Measurements from ENCODE around the gene RRP1B.
"Not testable (repeated sequence)": the region's sequence is repeated elsewhere in the genome, so short reads cannot be mapped to it uniquely, and the experiment has no call there.

The RRP1B gene

GRCh38 chr21:43691086-43691795 is 31.9 kb downstream of the RRP1B start:
- Histone ChIP-seq H3K9ac (ENCODE audit: low read depth, low read length) (no peak overlapping the region), H3K27ac (ENCODE audit: low read depth, low read length) (no peak overlapping the region), H3K4me3 (ENCODE audit: low read length) (no peak overlapping the region), H3K36me3 (ENCODE audit: insufficient read depth, low read length) (peaks cover 99% of the 10 kb centered on the region), H3K9me3 (ENCODE audit: insufficient read depth, low read depth, low read length) (no peaks in the 10 kb centered on the region), H3K4me1 (ENCODE audit: insufficient read depth, low read length) (no peaks in the 10 kb centered on the region), H3K27me3 (ENCODE audit: insufficient read depth, low read length) (no peaks in the 10 kb centered on the region)
- WGBS: 96% methylated on average over 25 of the region's 25 CpGs

DNA sequence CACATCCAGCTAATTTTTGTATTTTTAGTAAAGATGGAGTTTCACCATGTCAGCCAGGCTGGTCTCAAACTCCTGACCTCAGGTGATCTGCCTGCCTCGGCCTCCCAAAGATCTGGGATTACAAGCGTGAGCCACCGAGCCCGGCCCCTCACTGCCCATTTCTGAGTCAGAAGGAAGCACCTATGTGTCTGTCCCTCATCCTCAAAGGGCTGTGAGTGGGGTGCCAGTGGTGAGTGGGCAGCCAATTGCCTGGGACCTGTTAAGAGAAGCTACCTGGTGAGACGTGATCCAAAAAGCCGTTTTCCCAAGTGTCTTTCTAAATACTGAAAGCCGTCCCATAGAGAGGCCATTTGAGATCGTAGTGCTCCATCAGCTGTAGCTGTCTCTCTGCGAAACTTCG is 32.4 kb downstream of the RRP1B start:
- Histone ChIP-seq H3K27ac (ENCODE audit: low read depth, low read length) (no peak overlapping the region), H3K9me3 (ENCODE audit: insufficient read depth, low read depth, low read length) (no peaks in the 10 kb centered on the region), H3K4me3 (ENCODE audit: low read length) (no peak overlapping the region), H3K4me1 (ENCODE audit: insufficient read depth, low read length) (no peaks in the 10 kb centered on the region), H3K36me3 (ENCODE audit: insufficient read depth, low read length) (peaks cover 95% of the 10 kb centered on the region), H3K27me3 (ENCODE audit: insufficient read depth, low read length) (no peaks in the 10 kb centered on the region), H3K9ac (ENCODE audit: low read depth, low read length) (no peak overlapping the region)
- WGBS: 96% methylated on average over 10 of the region's 10 CpGs

DNA sequence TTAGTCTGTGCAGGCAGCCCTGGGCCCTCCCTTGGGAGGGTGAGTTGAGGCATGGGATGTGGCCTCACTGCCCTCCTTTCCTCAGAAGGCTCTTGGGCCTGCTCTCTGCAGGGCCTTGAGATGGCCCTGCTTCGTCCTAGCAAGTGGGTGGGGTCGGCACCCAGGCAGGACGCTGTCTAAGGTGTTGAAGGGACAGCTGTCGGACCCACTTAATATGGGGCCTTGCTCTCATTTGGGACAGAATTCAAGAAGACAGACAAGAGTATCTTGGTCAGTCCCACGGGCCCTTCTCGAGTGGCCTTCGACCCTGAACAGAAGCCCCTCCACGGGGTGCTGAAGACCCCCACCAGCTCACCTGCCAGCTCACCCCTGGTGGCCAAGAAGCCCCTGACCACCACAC is 33.6 kb downstream of the RRP1B start:
- 93% methylated on average over 8 of the region's 8 CpGs for WGBS
- H3K36me3 ChIP-seq (ENCODE audit: insufficient read depth, low read length): peaks cover 86% of the 10 kb centered on the region

DNA sequence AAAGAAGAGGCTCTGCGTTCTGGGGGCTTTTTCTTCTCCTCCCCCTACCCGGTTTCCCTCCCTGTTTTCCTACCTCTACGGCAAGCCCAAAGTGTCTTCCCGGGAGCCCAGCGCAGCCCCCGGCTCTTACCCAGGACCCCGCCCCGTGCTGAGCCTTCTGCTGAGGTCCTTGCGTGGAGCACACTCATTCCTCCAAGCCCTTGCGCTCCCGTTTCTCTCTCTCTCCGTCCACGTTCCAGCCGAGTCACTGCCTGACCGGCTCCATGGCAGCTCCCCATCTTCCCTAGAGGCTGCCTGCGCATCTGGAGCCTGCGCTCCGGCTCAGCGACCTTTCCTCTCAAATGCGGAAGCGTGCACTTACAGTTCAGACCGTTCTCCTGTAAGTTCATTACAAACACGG is 34.6 kb downstream of the RRP1B start:
- Histone ChIP-seq H3K9me3 (ENCODE audit: insufficient read depth, low read depth, low read length) (no peaks in the 10 kb centered on the region), H3K4me3 (ENCODE audit: low read length) (no peak overlapping the region), H3K27me3 (ENCODE audit: insufficient read depth, low read length) (no peaks in the 10 kb centered on the region), H3K27ac (ENCODE audit: low read depth, low read length) (no peak overlapping the region), H3K4me1 (ENCODE audit: insufficient read depth, low read length) (no peaks in the 10 kb centered on the region), H3K9ac (ENCODE audit: low read depth, low read length) (no peak overlapping the region), H3K36me3 (ENCODE audit: insufficient read depth, low read length) (peaks cover 76% of the 10 kb centered on the region)
- WGBS: 95% methylated on average over 23 of the region's 23 CpGs

More for the DNA sequence above, 33.6 kb downstream of the RRP1B start:
- no peak overlapping the region for H3K9ac ChIP-seq (ENCODE audit: low read depth, low read length)
- H3K27me3 ChIP-seq (ENCODE audit: insufficient read depth, low read length): no peaks in the 10 kb centered on the region
- no peak overlapping the region for H3K4me3 ChIP-seq (ENCODE audit: low read length)
- H3K9me3 ChIP-seq (ENCODE audit: insufficient read depth, low read depth, low read length): no peaks in the 10 kb centered on the region
- H3K27ac ChIP-seq (ENCODE audit: low read depth, low read length): no peak overlapping the region
- no peaks in the 10 kb centered on the region for H3K4me1 ChIP-seq (ENCODE audit: insufficient read depth, low read length)

GRCh38 chr21:43694437-43695079 is 35.2 kb downstream of the RRP1B start:
- Histone ChIP-seq H3K9me3 (ENCODE audit: insufficient read depth, low read depth, low read length) (no peaks in the 10 kb centered on the region), H3K36me3 (ENCODE audit: insufficient read depth, low read length) (peaks cover 70% of the 10 kb centered on the region), H3K4me3 (ENCODE audit: low read length) (no peak overlapping the region), H3K9ac (ENCODE audit: low read depth, low read length) (no peak overlapping the region), H3K4me1 (ENCODE audit: insufficient read depth, low read length) (no peaks in the 10 kb centered on the region), H3K27me3 (ENCODE audit: insufficient read depth, low read length) (no peaks in the 10 kb centered on the region), H3K27ac (ENCODE audit: low read depth, low read length) (no peak overlapping the region)
- WGBS: 94% methylated on average over 27 of the region's 27 CpGs

DNA sequence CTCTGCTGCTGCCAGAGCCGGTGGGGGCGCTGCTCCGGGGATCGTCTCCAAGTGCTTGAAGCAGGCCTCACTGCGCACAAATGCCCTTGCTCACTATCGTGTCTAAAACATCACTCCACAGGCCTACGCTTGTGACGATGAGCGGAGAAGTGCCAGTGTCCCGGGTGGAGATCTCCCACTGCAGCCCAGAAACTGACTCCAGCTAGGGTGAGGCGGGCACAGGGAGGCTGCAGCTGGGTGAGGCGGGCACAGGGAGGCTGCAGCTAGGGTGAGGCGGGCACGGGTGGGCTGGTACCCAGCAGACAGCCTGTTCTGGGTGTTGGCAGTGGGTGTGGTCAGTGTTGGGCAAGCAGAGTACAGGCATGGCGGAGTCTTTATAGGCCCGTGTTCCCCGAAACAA is 36.9 kb downstream of the RRP1B start:
- Histone ChIP-seq H3K27ac (ENCODE audit: low read depth, low read length) (no peak overlapping the region), H3K4me1 (ENCODE audit: insufficient read depth, low read length) (no peaks in the 10 kb centered on the region), H3K9ac (ENCODE audit: low read depth, low read length) (no peak overlapping the region), H3K9me3 (ENCODE audit: insufficient read depth, low read depth, low read length) (no peaks in the 10 kb centered on the region), H3K36me3 (ENCODE audit: insufficient read depth, low read length) (peaks cover 53% of the 10 kb centered on the region), H3K4me3 (ENCODE audit: low read length) (no peak overlapping the region), H3K27me3 (ENCODE audit: insufficient read depth, low read length) (no peaks in the 10 kb centered on the region)
- WGBS: 97% methylated on average over 17 of the region's 17 CpGs

DNA sequence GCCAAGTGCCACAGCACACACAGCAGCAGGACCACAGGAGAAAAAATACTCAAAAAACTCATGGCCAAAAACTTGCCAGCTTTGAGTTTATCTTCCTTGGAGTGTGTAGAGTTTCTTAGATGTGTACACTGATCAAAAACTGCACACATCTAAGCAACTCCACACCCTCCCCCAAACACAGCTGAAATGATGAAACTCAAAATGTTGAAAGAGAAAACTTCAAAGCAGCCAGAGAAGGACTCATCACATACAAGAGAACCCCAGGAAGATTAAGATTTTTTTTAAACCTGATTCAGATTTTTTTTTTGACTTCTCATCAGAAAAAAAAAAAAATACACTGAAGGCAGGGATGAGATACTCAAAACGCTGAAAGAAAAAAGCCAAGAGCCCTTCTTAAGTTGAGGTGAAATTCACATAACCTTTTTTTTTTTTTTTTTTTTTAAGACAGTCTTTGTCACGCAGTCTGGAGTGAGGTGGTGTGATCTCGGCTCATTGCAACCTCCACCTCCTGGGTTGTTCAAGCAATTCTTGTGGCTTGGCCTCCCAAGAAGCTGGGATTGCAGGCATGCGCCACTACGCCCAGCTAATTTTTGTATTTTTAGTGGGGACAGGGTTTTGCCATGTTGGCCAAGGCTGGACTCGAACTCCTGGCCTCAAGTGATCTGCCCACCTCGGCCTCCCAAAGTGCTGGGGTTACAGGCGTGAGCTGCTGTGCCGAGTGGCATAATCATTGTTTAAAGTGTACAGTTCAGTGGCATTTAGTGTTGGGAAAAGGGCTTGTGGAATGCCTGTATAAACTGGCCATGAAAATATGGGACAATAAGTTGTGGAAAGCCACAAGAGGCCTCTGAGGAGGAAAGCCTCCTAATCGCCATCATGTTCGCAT is 38.6 kb downstream of the RRP1B start:
- no peaks in the 10 kb centered on the region for H3K9me3 ChIP-seq (ENCODE audit: insufficient read depth, low read depth, low read length)

DNA sequence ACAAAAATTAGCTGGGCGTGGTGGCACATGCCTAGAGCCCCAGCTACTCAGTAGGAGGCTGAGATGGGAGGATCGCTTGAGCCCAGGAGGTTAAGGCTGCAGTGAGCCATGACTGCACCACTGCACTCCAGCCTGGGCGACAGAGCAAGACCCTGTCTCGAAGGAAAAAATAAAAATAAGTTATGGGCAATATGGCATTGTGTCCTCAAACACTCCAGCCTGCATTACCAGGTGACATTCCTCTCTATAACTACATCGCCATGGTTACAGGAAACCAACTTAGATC is 40.1 kb downstream of the RRP1B start:
- H3K27ac ChIP-seq (ENCODE audit: low read depth, low read length); H3K27me3 ChIP-seq (ENCODE audit: insufficient read depth, low read length); H3K9ac ChIP-seq (ENCODE audit: low read depth, low read length); H3K9me3 ChIP-seq (ENCODE audit: insufficient read depth, low read depth, low read length); H3K4me1 ChIP-seq (ENCODE audit: insufficient read depth, low read length); H3K4me3 ChIP-seq (ENCODE audit: low read length): not testable (repeated sequence)
- WGBS: 74% methylated on average over 5 of the region's 5 CpGs
- peaks cover 22% of the 10 kb centered on the region for H3K36me3 ChIP-seq (ENCODE audit: insufficient read depth, low read length)

More for the DNA sequence above, 38.6 kb downstream of the RRP1B start:
- Histone ChIP-seq H3K4me3 (ENCODE audit: low read length) (no peak overlapping the region), H3K4me1 (ENCODE audit: insufficient read depth, low read length) (peaks cover 2% of the 10 kb centered on the region; the same call in 1 of the 2 replicates), H3K27ac (ENCODE audit: low read depth, low read length) (no peak overlapping the region), H3K36me3 (ENCODE audit: insufficient read depth, low read length) (peaks cover 37% of the 10 kb centered on the region), H3K9ac (ENCODE audit: low read depth, low read length) (no peak overlapping the region), H3K27me3 (ENCODE audit: insufficient read depth, low read length) (no peaks in the 10 kb centered on the region)
- 86% methylated on average over 10 of the region's 11 CpGs for WGBS

DNA sequence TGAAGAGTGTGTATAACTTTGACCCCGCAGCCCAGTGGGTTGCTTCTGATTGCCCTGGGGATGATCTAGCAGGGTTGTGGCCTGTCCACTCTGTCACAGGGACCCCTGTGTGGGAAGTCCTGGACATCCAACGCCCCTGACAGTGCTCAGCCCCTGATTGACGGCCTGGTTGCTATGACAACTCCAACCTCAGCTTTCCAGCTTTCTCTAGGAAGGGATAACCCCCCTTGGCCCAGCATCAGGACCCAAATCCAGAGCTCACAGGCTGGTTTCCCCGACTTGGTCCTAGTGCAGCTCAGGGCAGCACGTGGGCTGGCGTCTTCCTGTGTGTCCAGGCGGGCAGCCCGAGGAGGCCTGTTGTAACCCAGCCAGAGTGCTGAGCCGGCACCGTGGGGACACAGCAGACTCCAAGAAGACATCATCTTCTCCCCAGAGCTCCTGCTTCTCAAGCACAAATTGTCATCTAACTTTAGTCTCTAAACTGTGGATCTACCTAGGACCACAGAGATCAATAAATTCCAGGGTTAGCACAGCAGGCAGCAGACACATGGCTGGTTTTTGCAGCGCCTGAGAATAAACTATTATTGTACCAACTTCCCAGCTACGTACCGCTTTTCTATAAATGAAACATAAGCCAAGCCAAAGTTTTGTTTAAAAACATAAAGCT is 40.7 kb downstream of the RRP1B start:
- Histone ChIP-seq H3K4me3 (ENCODE audit: low read length) (no peak overlapping the region), H3K27ac (ENCODE audit: low read depth, low read length) (no peak overlapping the region), H3K9me3 (ENCODE audit: insufficient read depth, low read depth, low read length) (no peaks in the 10 kb centered on the region), H3K27me3 (ENCODE audit: insufficient read depth, low read length) (no peaks in the 10 kb centered on the region), H3K9ac (ENCODE audit: low read depth, low read length) (no peak overlapping the region), H3K36me3 (ENCODE audit: insufficient read depth, low read length) (peaks cover 16% of the 10 kb centered on the region), H3K4me1 (ENCODE audit: insufficient read depth, low read length) (peaks cover 9% of the 10 kb centered on the region; the same call in 1 of the 2 replicates)
- WGBS: 83% methylated on average over 13 of the region's 13 CpGs

GRCh38 chr21:43701936-43702784 is 42.8 kb downstream of the RRP1B start:
- H3K27ac ChIP-seq (ENCODE audit: low read depth, low read length): no peak overlapping the region
- no peaks in the 10 kb centered on the region for H3K36me3 ChIP-seq (ENCODE audit: insufficient read depth, low read length)
- no peaks in the 10 kb centered on the region for H3K27me3 ChIP-seq (ENCODE audit: insufficient read depth, low read length)
- no peaks in the 10 kb centered on the region for H3K9me3 ChIP-seq (ENCODE audit: insufficient read depth, low read depth, low read length)
- H3K4me1 ChIP-seq (ENCODE audit: insufficient read depth, low read length): peaks cover 9% of the 10 kb centered on the region; the same call in 1 of the 2 replicates
- no peak overlapping the region for H3K4me3 ChIP-seq (ENCODE audit: low read length)
- WGBS: 85% methylated on average over 29 of the region's 29 CpGs
- no peak overlapping the region for H3K9ac ChIP-seq (ENCODE audit: low read depth, low read length)
